Panc1 (cell line): ENCODE results near the gene PM20D2. TPM values are rescaled to one million over a fixed set of nuclear protein-coding genes. Genes with fewer than 3 reads are reported as not detected.

Experiments
- ATAC-seq: fragments of 200-7000 bp; cut with Tn5 transposase; 2 replicates; pipeline ENCODE4 v1.9.1; 2020; ENCODE audit warnings: mild to moderate bottlenecking, moderate library complexity
- BruUV-seq: library from RNA; stranded (reverse); fragments of 400-500 nt; replicated peaks from 2 replicates; lab custom pipeline; 2021; lab: Mats Ljungman, UMichigan
- CTCF ChIA-PET: fragments of 300-600 bp; sonication (Branson Sonifier 250); formaldehyde crosslinking; loops from one replicate; lab custom pipeline; 2022; ENCODE audit warnings: antibody characterized with exemption; lab: Charles Lee
- POLR2A ChIA-PET: fragments of 300-600 bp; sonication (Branson Sonifier 250); formaldehyde crosslinking; loops from one replicate; lab custom pipeline; 2022; ENCODE audit warnings: antibody characterized with exemption; lab: Charles Lee
- DNase-seq: peaks from one replicate; pipeline ENCODE4 v3.0.0-alpha.2; 2010; ENCODE audit warnings: low read depth, low spot score
- H3K27ac ChIP-seq: 2 replicates; pipeline ENCODE4 v1.5.1; 2011; ENCODE audit warnings: mild to moderate bottlenecking, low read length, inconsistent platforms
- H3K27me3 ChIP-seq: fragments of 200-500 bp; sonication (Bioruptor generic); 2 replicates; pipeline ENCODE4 v1.6.0; 2014; ENCODE audit warnings: low read length, inconsistent platforms; ENCODE audit not compliant: control insufficient read depth, insufficient read depth
- H3K36me3 ChIP-seq: fragments of 200-500 bp; sonication (Bioruptor generic); 2 replicates; pipeline ENCODE4 v1.5.1; 2014; ENCODE audit warnings: inconsistent platforms, mild to moderate bottlenecking, low read length, moderate library complexity; ENCODE audit not compliant: control insufficient read depth, insufficient read depth
- H3K4me1 ChIP-seq: 2 replicates; pipeline ENCODE4 v1.5.1; 2011; ENCODE audit warnings: inconsistent platforms, mild to moderate bottlenecking, low read length, moderate library complexity; ENCODE audit not compliant: control insufficient read depth, insufficient read depth
- H3K4me3 ChIP-seq, 2 experiments: 2 replicates each; pipeline ENCODE4 v1.5.1; 2011 to 2012; ENCODE audit warnings: low read depth in 2 of 2, low read length in 2 of 2, mild to moderate bottlenecking in 2 of 2, inconsistent platforms in 1 of 2, moderate library complexity in 1 of 2
- H3K9me3 ChIP-seq: fragments of 200-500 bp; sonication (Bioruptor generic); 2 replicates; pipeline ENCODE4 v1.5.1; 2014; ENCODE audit warnings: low read depth, mild to moderate bottlenecking, inconsistent platforms, low read length, moderate library complexity; ENCODE audit not compliant: control insufficient read depth, insufficient read depth
- POLR2AphosphoS5 ChIP-seq: IDR thresholded peaks from 2 replicates; pipeline ENCODE4 v1.6.1; 2012; ENCODE audit warnings: mild to moderate bottlenecking, low read depth, low read length, moderate library complexity
- SIN3A ChIP-seq: IDR thresholded peaks from 2 replicates; pipeline ENCODE4 v1.6.1; 2012; ENCODE audit warnings: low read depth, mild to moderate bottlenecking, low read length, moderate library complexity, borderline replicate concordance; ENCODE audit not compliant: insufficient read depth
- TCF7L2 ChIP-seq: IDR thresholded peaks from 2 replicates; pipeline ENCODE4 v1.6.1; 2011; ENCODE audit warnings: mild to moderate bottlenecking, low read depth, low read length, inconsistent platforms
- in situ Hi-C: cut with HindIII; loops from 2 replicates; pipeline ENCODE4 v1.10.0; 2016; ENCODE audit warnings: low sequenced_read_pairs, low pct_unique_long_range_greater_than_20kb
- intact Hi-C: fragments of 100-400 bp; cut with micrococcal nuclease; formaldehyde crosslinking; loops from one replicate; pipeline ENCODE4 v1.10.0; 2022; ENCODE audit not compliant: unreplicated experiment
- total RNA-seq: library from RNA; stranded (reverse); gene quantifications from one replicate; pipeline ENCODE4 v1.2.1, GENCODE V29; 2021; ENCODE audit not compliant: unreplicated experiment
- TF ChIP-seq, protein P1 (sequence below): fragments of 450-650 bp; IDR thresholded peaks from 2 replicates; pipeline ENCODE4 v1.5.1; 2017; ENCODE audit warnings: mild to moderate bottlenecking
- TF ChIP-seq, protein P2 (sequence below), 2 experiments: IDR thresholded peaks; 2 replicates each; pipeline ENCODE4 v1.6.1; 2011 to 2012; ENCODE audit warnings: low read depth in 2 of 2, control low read depth in 1 of 2, low read length in 1 of 2, mild to moderate bottlenecking in 1 of 2, moderate library complexity in 1 of 2; ENCODE audit not compliant: insufficient read depth in 1 of 2

Gene PM20D2
- total RNA-seq, 1 experiment from 2014 or later = 13.6 TPM

DNA sequence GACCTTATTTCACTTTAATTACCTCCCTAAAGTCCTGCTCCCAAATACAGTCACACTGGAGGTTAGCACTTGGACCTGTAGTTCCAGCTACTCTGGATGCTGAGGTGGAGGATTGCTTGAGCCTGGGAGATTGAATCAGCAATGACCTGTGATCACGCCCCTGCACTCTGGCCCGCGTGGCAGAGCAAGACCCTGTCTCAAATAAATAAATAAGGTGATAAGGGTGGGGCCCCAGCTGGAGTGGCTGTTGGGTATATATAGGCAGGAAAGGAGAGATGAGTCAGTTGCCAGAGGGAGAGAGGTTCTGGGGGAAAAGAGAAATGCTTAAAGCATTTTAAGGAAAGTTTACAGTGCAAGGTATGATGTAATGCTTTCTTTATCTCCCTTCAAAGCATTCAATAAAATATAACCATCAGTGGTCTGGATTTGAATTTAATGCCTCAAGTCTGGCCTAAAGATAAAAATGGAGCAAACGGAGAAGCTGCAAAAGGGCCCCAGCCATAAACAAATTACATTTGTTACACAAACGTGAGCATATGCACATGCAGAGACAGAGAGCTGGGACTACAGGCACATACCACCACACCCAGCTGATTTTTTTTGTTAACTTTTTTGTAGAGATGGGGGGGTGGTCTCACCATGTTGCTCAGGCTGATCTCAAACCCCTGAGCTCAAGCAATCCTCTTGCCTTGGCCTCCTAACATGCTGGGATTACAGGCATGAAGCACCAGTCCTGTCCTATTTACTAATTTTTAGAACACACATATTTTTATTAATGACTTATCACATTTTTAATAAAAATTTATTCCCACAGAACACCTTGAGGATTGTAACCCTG, 6.1 kb upstream of the PM20D2 start:
- Histone ChIP-seq H3K27ac (no peak overlapping the region), H3K36me3 (no peaks in the 10 kb centered on the region), H3K4me1 (peaks cover 4% of the 10 kb centered on the region), H3K4me3 (no peak overlapping the region), H3K9me3 (no peaks in the 10 kb centered on the region), H3K27me3 (no peaks in the 10 kb centered on the region; the same call in 1 of the 2 replicates)
- ATAC-seq (no peak), DNase-seq (no peak)
- intact Hi-C loops = no loop called here
- TF ChIP-seq, protein P1, sequence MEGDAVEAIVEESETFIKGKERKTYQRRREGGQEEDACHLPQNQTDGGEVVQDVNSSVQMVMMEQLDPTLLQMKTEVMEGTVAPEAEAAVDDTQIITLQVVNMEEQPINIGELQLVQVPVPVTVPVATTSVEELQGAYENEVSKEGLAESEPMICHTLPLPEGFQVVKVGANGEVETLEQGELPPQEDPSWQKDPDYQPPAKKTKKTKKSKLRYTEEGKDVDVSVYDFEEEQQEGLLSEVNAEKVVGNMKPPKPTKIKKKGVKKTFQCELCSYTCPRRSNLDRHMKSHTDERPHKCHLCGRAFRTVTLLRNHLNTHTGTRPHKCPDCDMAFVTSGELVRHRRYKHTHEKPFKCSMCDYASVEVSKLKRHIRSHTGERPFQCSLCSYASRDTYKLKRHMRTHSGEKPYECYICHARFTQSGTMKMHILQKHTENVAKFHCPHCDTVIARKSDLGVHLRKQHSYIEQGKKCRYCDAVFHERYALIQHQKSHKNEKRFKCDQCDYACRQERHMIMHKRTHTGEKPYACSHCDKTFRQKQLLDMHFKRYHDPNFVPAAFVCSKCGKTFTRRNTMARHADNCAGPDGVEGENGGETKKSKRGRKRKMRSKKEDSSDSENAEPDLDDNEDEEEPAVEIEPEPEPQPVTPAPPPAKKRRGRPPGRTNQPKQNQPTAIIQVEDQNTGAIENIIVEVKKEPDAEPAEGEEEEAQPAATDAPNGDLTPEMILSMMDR = no peak
- no peak for TF ChIP-seq TCF7L2
- no peak for TF ChIP-seq POLR2AphosphoS5
- no peak for TF ChIP-seq SIN3A
- TF ChIP-seq, protein P2, sequence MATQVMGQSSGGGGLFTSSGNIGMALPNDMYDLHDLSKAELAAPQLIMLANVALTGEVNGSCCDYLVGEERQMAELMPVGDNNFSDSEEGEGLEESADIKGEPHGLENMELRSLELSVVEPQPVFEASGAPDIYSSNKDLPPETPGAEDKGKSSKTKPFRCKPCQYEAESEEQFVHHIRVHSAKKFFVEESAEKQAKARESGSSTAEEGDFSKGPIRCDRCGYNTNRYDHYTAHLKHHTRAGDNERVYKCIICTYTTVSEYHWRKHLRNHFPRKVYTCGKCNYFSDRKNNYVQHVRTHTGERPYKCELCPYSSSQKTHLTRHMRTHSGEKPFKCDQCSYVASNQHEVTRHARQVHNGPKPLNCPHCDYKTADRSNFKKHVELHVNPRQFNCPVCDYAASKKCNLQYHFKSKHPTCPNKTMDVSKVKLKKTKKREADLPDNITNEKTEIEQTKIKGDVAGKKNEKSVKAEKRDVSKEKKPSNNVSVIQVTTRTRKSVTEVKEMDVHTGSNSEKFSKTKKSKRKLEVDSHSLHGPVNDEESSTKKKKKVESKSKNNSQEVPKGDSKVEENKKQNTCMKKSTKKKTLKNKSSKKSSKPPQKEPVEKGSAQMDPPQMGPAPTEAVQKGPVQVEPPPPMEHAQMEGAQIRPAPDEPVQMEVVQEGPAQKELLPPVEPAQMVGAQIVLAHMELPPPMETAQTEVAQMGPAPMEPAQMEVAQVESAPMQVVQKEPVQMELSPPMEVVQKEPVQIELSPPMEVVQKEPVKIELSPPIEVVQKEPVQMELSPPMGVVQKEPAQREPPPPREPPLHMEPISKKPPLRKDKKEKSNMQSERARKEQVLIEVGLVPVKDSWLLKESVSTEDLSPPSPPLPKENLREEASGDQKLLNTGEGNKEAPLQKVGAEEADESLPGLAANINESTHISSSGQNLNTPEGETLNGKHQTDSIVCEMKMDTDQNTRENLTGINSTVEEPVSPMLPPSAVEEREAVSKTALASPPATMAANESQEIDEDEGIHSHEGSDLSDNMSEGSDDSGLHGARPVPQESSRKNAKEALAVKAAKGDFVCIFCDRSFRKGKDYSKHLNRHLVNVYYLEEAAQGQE (IDR thresholded peaks at IDR 0.05; ENCODE audit: insufficient read depth in 1 of 2, low read depth in 2 of 2, low read length in 1 of 2) = no peak
- in situ Hi-C loops = no loop called here
- ChIA-PET CTCF (no interaction called here), POLR2A (no interaction called here)
- no TSS peak for BruUV-seq

DNA sequence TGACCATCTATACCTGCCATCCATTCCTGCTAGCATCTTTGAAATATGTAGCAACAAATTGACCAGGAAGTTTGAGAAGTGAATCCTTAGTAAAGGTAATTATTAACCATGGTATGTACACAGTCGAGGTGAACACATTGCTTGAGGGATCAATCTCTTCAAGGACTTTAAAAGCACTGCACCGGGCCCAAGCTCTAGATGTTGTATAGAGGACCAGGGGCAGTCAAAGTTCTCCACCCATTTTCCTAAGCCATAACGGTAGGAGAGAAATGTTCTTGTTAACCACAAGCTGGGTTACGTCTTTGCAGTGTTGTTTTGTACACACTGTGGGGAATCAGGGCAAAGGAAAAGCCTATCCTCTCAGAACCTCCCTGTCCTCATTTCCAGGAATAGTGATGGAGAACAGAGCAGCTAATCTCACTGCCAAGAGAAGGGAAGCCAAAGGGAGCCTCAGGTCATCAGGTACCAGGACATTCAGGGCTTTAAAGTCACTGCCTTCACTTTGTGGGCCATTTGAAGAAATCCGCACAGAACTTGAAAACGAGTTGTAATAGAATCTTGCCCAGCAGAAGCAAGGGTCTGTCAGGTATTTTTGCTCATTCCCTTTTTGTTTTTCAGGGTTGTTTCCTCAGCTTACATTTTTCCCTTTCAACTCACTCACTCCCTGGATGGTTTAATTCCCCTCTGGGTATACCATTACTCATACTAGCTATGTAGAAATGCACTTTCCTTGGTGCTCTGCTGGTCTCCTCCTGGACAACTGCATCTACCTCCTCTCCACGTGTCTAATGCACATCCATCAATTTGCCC, 5.3 kb upstream of the PM20D2 start:
- no TSS peak for BruUV-seq
- DNase-seq = no peak
- ChIA-PET CTCF (no interaction called here), POLR2A (no interaction called here)
- in situ Hi-C loops (no loop called here), intact Hi-C loops (no loop called here)
- H3K9me3 ChIP-seq = no peaks in the 10 kb centered on the region
- no peak overlapping the region for H3K4me3 ChIP-seq
- H3K4me1 ChIP-seq = peaks cover 4% of the 10 kb centered on the region
- no peak for ATAC-seq
- no peak overlapping the region for H3K27ac ChIP-seq
- no peak for TF ChIP-seq POLR2AphosphoS5
- TF ChIP-seq SIN3A = no peak
- TF ChIP-seq, protein P1 = no peak
- TF ChIP-seq, protein P2 (IDR thresholded peaks at IDR 0.05; ENCODE audit: insufficient read depth in 1 of 2, low read depth in 2 of 2, low read length in 1 of 2) = no peak
- TF ChIP-seq TCF7L2 = no peak
- no peaks in the 10 kb centered on the region for H3K36me3 ChIP-seq
- H3K27me3 ChIP-seq = no peaks in the 10 kb centered on the region; the same call in 1 of the 2 replicates
